CD4-positive, alpha-beta T cell (primary cell): ENCODE results near the gene PPP1R3F. TPM values are rescaled to one million over a fixed set of nuclear protein-coding genes. Genes with fewer than 3 reads are reported as not detected.

Experiments used
- ATAC-seq: fragments of 200-7000 bp; cut with Tn5 transposase; one replicate; pipeline ENCODE4 v1.10.0; 2022; ENCODE audit warnings: mild to moderate bottlenecking; ENCODE audit not compliant: poor library complexity
- CTCF ChIA-PET: fragments of 350-600 bp; sonication (Branson Sonifier 250); formaldehyde crosslinking; loops from one replicate; lab custom pipeline; 2021; ENCODE audit warnings: antibody characterized with exemption, inconsistent platforms; lab: Charles Lee
- POLR2A ChIA-PET: fragments of 350-600 bp; sonication (Branson Sonifier 250); formaldehyde crosslinking; loops from one replicate; lab custom pipeline; 2021; ENCODE audit warnings: antibody characterized with exemption, inconsistent platforms; lab: Charles Lee
- DNase-seq, 14 experiments: peaks; one replicate each; pipeline ENCODE4 v3.0.0-alpha.2; 2013 to 2020; ENCODE audit warnings: mixed read lengths in 2 of 14
- H3K27ac ChIP-seq, 2 donors: one replicate each; pipeline versions ENCODE4 v1.5.1 to v1.7.0; 2013; ENCODE audit warnings: low read length in 2 of 2, low read depth in 1 of 2, mild to moderate bottlenecking in 1 of 2
- H3K27me3 ChIP-seq, 2 experiments: 1 replicate in 1 of 2; 2 replicates in 1 of 2; pipeline versions ENCODE4 v1.6.1 to v1.7.0; 2013; ENCODE audit warnings: low read length in 2 of 2, control low read depth in 1 of 2, mild to moderate bottlenecking in 1 of 2, moderate library complexity in 1 of 2; ENCODE audit not compliant: insufficient read depth in 2 of 2, control insufficient read depth in 1 of 2
- H3K36me3 ChIP-seq: one replicate; pipeline ENCODE4 v1.6.1; 2013; ENCODE audit warnings: low read length, control low read depth; ENCODE audit not compliant: insufficient read depth
- H3K4me1 ChIP-seq: one replicate; pipeline ENCODE4 v1.6.1; 2013; ENCODE audit warnings: low read length, control low read depth; ENCODE audit not compliant: insufficient read depth
- H3K4me3 ChIP-seq: one replicate; pipeline ENCODE4 v1.5.1; 2013; ENCODE audit warnings: mild to moderate bottlenecking, low read length, moderate library complexity
- H3K9me3 ChIP-seq, 2 experiments: 1 replicate in 1 of 2; 2 replicates in 1 of 2; pipeline versions ENCODE4 v1.6.1 to v1.7.0; 2013; ENCODE audit warnings: low read length in 2 of 2, mild to moderate bottlenecking in 2 of 2, control low read depth in 1 of 2, moderate library complexity in 1 of 2; ENCODE audit not compliant: control insufficient read depth in 1 of 2, insufficient read depth in 1 of 2
- H3K27ac Mint-ChIP-seq: one replicate; pipeline ENCODE4 v1.8.0; 2020; ENCODE audit warnings: mixed read lengths
- H3K27me3 Mint-ChIP-seq: one replicate; pipeline ENCODE4 v1.8.0; 2021; ENCODE audit warnings: mixed read lengths
- H3K36me3 Mint-ChIP-seq: one replicate; pipeline ENCODE4 v1.8.0; 2021; ENCODE audit warnings: low read depth, mixed read lengths
- H3K4me1 Mint-ChIP-seq: one replicate; pipeline ENCODE4 v1.8.0; 2021; ENCODE audit warnings: low read depth, mixed read lengths
- H3K4me3 Mint-ChIP-seq: one replicate; pipeline ENCODE4 v1.8.0; 2020; ENCODE audit warnings: mild to moderate bottlenecking, mixed read lengths
- H3K9me3 Mint-ChIP-seq: one replicate; pipeline ENCODE4 v1.8.0; 2020; ENCODE audit warnings: mixed read lengths
- CTCF ChIP-seq: fragments of 200-600 bp; IDR thresholded peaks from one replicate; pipeline ENCODE4 v1.8.0; 2022; ENCODE audit warnings: antibody characterized with exemption, mild to moderate bottlenecking
- intact Hi-C, 2 experiments: fragments of 100-400 bp; cut with DNase I in 1 of 2; cut with micrococcal nuclease in 1 of 2; formaldehyde crosslinking; loops; one replicate each; pipeline versions ENCODE4 v1.15.1 to v1.9.0; 2023 to 2025; cut with DNase I, micrococcal nuclease
- total RNA-seq, 174 experiments: library from RNA in 2 of 174; stranded (reverse) in 2 of 174; gene quantifications; one replicate each; pipeline ENCODE4 v1.2.3 and lab custom pipeline; 2021 to 2026

PPP1R3F gene
- total RNA-seq, 2 experiments from 2014 or later, result 8.5 to 9.1 TPM

- ChIA-PET POLR2A (interaction anchor here (0.8 to 1.4 kb wide), 3 partner anchors 11 to 41 kb away, joined by 3 to 4 read pairs (median 3); partner anchors contain the start of gene CCDC22), CTCF (interaction anchor here (0.9 kb wide), 1 partner anchor 11 kb away, joined by 3 read pairs; no protein-coding TSS in a partner anchor)
- H3K4me3 Mint-ChIP-seq, result peak overlapping the region; percentile 26
- H3K27me3 ChIP-seq, result no peaks in the 10 kb centered on the region
- no peak for TF ChIP-seq CTCF
- H3K36me3 Mint-ChIP-seq, result no peaks in the 10 kb centered on the region
- no peaks in the 10 kb centered on the region for H3K9me3 Mint-ChIP-seq
- H3K4me1 Mint-ChIP-seq, result peaks cover 85% of the 10 kb centered on the region
- peaks cover 89% of the 10 kb centered on the region for H3K4me1 ChIP-seq
- H3K27ac Mint-ChIP-seq, result peak overlapping the region; percentile 87
- intact Hi-C loops, result no loop called here
- H3K4me3 ChIP-seq, result no peak overlapping the region
- H3K27me3 Mint-ChIP-seq, result no peaks in the 10 kb centered on the region
- peak overlapping the region; percentile 5 to 13 for H3K27ac ChIP-seq
- H3K36me3 ChIP-seq, result no peaks in the 10 kb centered on the region
- no peak for DNase-seq
- H3K9me3 ChIP-seq, result no peaks in the 10 kb centered on the region
- no peak for ATAC-seq
These were observed 7.3 kb downstream of the PPP1R3F start for GRCh38 chrX:49276671-49277534.

DNA sequence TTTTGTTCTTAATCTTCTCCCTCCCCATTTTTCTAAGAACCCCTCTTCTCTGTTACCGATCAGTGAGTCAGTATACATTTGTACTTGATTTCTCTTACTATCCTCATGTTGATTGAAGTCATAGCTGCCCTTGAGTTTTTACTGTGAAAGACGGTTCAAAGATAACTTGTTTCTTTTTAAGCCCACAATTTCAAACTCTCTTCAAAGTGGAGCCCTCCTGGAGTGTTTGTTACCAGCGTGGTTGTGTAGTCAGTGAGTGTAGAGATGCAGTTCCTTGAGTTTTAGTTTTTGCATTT, 7.9 kb downstream of the PPP1R3F start:
- DNase-seq, result no peak
- ChIA-PET CTCF (interaction anchor here (0.9 kb wide), 1 partner anchor 10 kb away, joined by 3 read pairs; no protein-coding TSS in a partner anchor), POLR2A (interaction anchor here (0.8 to 1.4 kb wide), 3 partner anchors 10 to 42 kb away, joined by 3 to 4 read pairs (median 3); partner anchors contain the start of gene CCDC22)
- Mint-ChIP-seq H3K9me3 (no peaks in the 10 kb centered on the region), H3K4me1 (peaks cover 85% of the 10 kb centered on the region), H3K4me3 (peak overlapping the region; percentile 26), H3K27ac (peak overlapping the region; percentile 87), H3K27me3 (no peaks in the 10 kb centered on the region), H3K36me3 (peaks cover 6% of the 10 kb centered on the region)
- Histone ChIP-seq H3K36me3 (no peaks in the 10 kb centered on the region), H3K9me3 (no peaks in the 10 kb centered on the region), H3K27me3 (no peaks in the 10 kb centered on the region), H3K4me3 (no peak overlapping the region), H3K4me1 (peaks cover 85% of the 10 kb centered on the region), H3K27ac (no peak overlapping the region)
- intact Hi-C loops, result no loop called here
- ATAC-seq, result no peak
- TF ChIP-seq CTCF, result no peak

DNA sequence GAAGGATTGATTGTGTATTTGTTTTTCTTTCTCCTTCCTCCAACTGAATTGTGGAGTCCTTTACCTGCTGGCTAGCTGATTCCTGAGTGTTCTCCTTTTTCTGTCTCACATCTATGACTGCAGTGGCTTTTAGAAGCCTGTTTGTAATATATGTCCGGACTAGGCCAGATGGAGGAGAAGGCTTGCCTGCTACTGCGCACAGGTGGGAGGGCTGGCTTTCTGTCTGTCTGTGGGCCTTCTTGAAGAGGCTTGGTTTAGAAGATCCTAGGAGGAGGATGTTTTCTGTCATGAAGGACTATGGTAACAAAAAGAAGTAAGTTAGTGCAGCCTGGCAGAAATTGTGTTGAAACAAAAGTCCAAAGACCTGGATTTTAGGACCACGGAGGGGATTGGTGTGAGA, 8.5 kb downstream of the PPP1R3F start:
- Mint-ChIP-seq H3K27me3 (no peaks in the 10 kb centered on the region), H3K9me3 (no peaks in the 10 kb centered on the region), H3K36me3 (peaks cover 12% of the 10 kb centered on the region), H3K4me3 (peak overlapping the region; percentile 26), H3K4me1 (peaks cover 84% of the 10 kb centered on the region), H3K27ac (peak overlapping the region; percentile 87)
- POLR2A ChIA-PET, result interaction anchor here (0.7 kb wide), 1 partner anchor 9 kb away, joined by 3 read pairs; the partner anchor contains the start of gene PPP1R3F
- peak overlapping the region in 1 of 2 donors; percentile 45 for H3K27ac ChIP-seq
- peaks cover 85% of the 10 kb centered on the region for H3K4me1 ChIP-seq
- no peaks in the 10 kb centered on the region for H3K36me3 ChIP-seq
- intact Hi-C loops, result no loop called here
- H3K4me3 ChIP-seq, result no peak overlapping the region
- TF ChIP-seq CTCF, result no peak
- CTCF ChIA-PET, result no interaction called here
- ATAC-seq (no peak), DNase-seq (no peak)
- H3K9me3 ChIP-seq, result no peaks in the 10 kb centered on the region
- H3K27me3 ChIP-seq, result no peaks in the 10 kb centered on the region
